Activated naive CD4-positive, alpha-beta T cell treated with anti-CD3 and anti-CD28 coated beads for 36 hours (primary cell): ENCODE data around the gene DMKN. TPM values are rescaled to one million over a fixed set of nuclear protein-coding genes. Genes with fewer than 3 reads are reported as not detected.

ENCODE experiments used
- CTCF ChIA-PET: fragments of 350-600 bp; sonication (Branson Sonifier 250); formaldehyde crosslinking; loops from one replicate; lab custom pipeline; 2021; ENCODE audit warnings: antibody characterized with exemption; lab: Charles Lee
- DNase-seq: peaks from one replicate; pipeline ENCODE4 v3.0.0-alpha.2; 2020
- H3K27ac Mint-ChIP-seq: one replicate; pipeline ENCODE4 v1.8.0; 2021; ENCODE audit warnings: mild to moderate bottlenecking, mixed read lengths
- H3K27me3 Mint-ChIP-seq: one replicate; pipeline ENCODE4 v1.8.0; 2021; ENCODE audit warnings: low read depth, mixed read lengths
- H3K36me3 Mint-ChIP-seq: one replicate; pipeline ENCODE4 v1.8.0; 2021; ENCODE audit warnings: low read depth, mixed read lengths
- H3K4me1 Mint-ChIP-seq: one replicate; pipeline ENCODE4 v1.8.0; 2021; ENCODE audit warnings: low read depth, mixed read lengths
- H3K4me3 Mint-ChIP-seq: one replicate; pipeline ENCODE4 v1.8.0; 2021; ENCODE audit warnings: mild to moderate bottlenecking, moderate library complexity, mixed read lengths
- H3K9me3 Mint-ChIP-seq: one replicate; pipeline ENCODE4 v1.8.0; 2021; ENCODE audit warnings: mixed read lengths
- intact Hi-C: fragments of 100-400 bp; cut with micrococcal nuclease; formaldehyde crosslinking; loops from one replicate; pipeline ENCODE4 v1.15.1; 2023
- total RNA-seq, 2 experiments: library from RNA; stranded (reverse); gene quantifications; one replicate each; pipeline ENCODE4 v1.2.3, GENCODE V29; 2021

DMKN gene
- total RNA-seq, 2 experiments from 2014 or later: 0.86 to 1.7 TPM

DNA sequence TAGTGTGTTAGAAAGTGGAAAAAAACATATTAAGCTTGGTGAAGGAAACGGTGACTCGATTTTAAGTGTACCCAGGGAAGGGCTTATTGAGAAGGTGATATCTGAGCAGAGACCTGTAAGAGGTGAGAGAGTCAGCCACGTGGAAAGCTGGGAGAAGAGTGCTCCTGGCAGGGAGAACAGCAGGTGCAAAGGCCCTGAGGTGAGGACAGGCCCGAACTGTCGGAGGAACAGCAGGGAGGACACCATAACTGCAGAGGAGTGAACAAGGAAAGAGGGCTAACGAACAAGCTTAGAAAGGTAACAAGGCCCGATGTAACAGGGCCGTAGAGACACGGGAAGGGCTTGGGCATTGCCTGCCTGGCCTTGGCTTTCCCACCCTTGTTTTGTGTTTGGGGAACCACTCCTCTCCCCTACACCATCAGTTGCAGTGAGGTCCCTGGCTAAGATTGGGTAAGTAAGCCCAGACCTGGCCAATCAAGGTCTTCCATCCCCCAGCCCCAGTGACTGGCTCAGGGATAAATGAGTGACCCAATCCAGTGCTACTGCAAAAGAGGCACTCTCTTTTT, 42.7 kb upstream of the DMKN start:
- CTCF ChIA-PET: interaction anchor here (0.6 to 2.0 kb wide), 6 partner anchors 8 to 202 kb away, joined by 3 to 8 read pairs (median 4); no protein-coding TSS in a partner anchor
- Mint-ChIP-seq H3K9me3 (no peaks in the 10 kb centered on the region), H3K27ac (no peak overlapping the region), H3K4me1 (peaks cover 12% of the 10 kb centered on the region), H3K36me3 (no peaks in the 10 kb centered on the region), H3K4me3 (no peak overlapping the region), H3K27me3 (peaks cover 21% of the 10 kb centered on the region)
- intact Hi-C loops: no loop called here
- DNase-seq: no peak

DNA sequence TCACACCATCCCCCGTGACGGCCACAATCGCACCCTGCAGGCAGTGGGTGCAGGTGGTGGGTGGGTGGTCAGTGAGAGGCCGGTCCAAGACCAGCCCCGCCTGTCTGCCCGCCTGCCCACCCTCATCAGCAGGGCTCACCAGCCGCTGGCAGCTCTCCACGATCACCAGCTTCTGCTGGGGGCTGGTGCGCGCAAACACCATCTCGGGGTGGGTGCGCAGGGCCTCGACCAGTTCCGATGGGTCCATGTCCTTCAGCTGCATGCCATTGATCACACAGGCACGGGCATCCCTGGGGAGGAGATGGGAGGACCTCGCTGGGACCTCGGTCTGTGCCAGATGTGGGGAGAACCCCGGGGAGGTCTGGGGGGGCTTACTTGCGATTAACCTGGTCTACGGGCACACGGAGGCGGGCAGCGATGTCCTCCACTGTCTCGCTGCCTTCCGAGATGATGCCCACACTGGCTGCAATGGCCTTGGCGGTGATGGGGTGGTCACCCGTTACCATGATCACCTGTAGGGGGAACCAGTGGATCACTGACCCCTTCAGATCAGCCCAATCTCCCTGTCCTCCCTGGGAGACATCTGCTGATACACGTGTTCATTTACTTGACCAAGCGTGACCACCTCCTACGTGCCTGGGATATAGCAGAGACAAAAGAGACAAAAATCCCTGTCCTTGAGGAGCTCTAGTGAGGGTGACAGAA, 42.0 kb upstream of the DMKN start:
- no peak overlapping the region for H3K27ac Mint-ChIP-seq
- no peak for DNase-seq
- intact Hi-C loops: no loop called here
- peaks cover 4% of the 10 kb centered on the region for H3K36me3 Mint-ChIP-seq
- H3K27me3 Mint-ChIP-seq: peaks cover 19% of the 10 kb centered on the region
- H3K4me3 Mint-ChIP-seq: no peak overlapping the region
- CTCF ChIA-PET: interaction anchor here (0.6 to 2.0 kb wide), 5 partner anchors 37 to 202 kb away, joined by 3 to 6 read pairs (median 3); no protein-coding TSS in a partner anchor
- H3K4me1 Mint-ChIP-seq: peaks cover 12% of the 10 kb centered on the region
- H3K9me3 Mint-ChIP-seq: no peaks in the 10 kb centered on the region

DNA sequence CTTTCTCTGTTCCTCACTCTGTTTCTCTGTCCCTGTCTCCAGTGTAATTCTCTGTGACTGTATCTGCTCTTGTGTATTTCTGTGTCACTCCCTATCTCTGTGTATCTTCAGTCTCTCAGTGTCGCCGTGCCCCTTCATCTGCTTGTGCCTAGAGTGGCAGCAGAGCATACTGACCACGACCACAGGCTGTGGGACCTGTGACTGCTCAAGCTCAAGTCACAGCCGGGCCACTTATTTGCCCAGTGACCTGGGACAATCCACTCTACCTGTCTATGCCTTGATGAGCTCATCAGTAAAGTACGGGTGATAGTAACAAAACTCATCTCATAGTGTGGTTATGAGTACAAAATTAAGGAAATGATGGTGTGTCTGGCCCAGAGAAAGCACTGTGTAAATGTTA, 40.6 kb upstream of the DMKN start:
- CTCF ChIA-PET: interaction anchor here (2.0 kb wide), 1 partner anchor 44 kb away, joined by 6 read pairs; no protein-coding TSS in a partner anchor
- H3K27me3 Mint-ChIP-seq: peaks cover 7% of the 10 kb centered on the region

DNA sequence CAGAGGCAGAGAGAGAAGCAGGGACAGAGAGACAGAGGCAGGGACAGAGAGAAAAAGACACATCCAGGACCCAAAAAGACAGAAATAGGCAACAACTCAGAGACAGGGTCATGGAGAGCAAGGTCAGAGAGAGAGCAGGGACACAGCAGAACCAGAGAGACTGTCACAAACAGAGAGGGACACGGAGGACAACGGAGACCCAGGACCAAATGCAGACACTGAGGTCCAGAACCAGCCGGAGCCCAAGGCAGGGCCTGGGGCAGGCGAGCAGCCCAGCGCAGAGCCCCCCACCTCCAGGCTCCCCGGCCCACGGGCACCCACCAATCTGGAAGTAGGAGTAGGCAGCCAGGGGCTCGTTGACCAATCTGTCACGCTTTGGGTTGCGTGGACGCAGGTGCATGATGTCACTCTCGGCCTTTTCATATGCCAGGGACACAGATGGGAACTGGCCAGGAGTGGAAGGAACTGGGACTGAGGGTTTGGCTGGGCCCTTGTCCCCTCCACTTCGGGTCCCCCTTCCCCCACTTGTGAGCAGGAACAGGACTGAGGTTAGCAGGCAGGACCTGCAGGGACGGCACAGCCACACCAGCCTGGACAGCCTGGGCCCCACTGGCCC, 40.0 kb upstream of the DMKN start:
- no peak overlapping the region for H3K27ac Mint-ChIP-seq
- CTCF ChIA-PET: no interaction called here
- peaks cover 4% of the 10 kb centered on the region for H3K27me3 Mint-ChIP-seq
- intact Hi-C loops: no loop called here
- H3K9me3 Mint-ChIP-seq: no peaks in the 10 kb centered on the region
- peaks cover 10% of the 10 kb centered on the region for H3K36me3 Mint-ChIP-seq
- no peak for DNase-seq
- peaks cover 12% of the 10 kb centered on the region for H3K4me1 Mint-ChIP-seq
- no peak overlapping the region for H3K4me3 Mint-ChIP-seq

More for the DNA sequence above, 40.6 kb upstream of the DMKN start:
- peaks cover 9% of the 10 kb centered on the region for H3K36me3 Mint-ChIP-seq
- no peaks in the 10 kb centered on the region for H3K9me3 Mint-ChIP-seq
- peaks cover 12% of the 10 kb centered on the region for H3K4me1 Mint-ChIP-seq
- H3K27ac Mint-ChIP-seq: no peak overlapping the region
- no peak overlapping the region for H3K4me3 Mint-ChIP-seq
- DNase-seq: no peak
- intact Hi-C loops: no loop called here

DNA sequence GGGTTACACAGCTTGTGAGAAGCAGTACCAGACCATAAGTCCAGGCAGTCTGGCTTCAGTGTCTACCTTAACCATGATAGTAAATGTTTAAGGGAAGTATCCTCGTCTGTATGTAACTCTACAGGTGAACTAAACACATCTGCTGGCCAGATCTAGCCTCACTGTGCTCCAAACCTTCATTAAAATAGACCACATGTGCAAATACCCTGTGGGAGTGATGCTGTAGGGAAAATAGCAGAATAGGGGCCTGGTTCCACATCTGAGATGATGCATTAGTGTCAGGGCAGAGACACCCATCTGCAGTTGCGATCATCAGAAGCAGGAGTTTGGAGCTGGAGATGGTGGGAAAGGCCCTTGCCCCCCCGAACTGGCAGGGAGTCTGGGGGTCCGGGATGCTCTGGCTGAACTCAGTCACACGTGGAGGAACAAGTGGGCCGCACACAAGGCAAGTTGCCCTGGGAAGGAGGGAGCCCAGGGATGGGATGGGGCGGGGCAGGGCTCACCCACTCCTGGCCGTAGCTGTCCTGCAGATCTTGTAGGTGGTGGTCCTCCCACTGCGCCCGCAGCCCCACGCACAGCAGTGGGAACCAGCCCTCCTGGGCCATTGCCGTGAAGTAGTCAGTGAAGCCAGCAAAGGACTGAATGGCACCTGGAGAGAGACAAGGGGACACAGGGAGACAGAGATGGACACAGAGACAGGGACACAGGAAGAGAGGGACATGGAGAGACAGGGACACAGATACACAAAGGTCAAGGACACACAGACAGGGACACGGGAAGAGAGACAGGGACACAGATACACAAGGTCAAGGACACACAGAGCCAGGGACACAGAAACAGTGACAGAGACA, 39.3 kb upstream of the DMKN start:
- Mint-ChIP-seq H3K9me3 (no peaks in the 10 kb centered on the region), H3K4me1 (peaks cover 12% of the 10 kb centered on the region), H3K36me3 (peaks cover 10% of the 10 kb centered on the region), H3K27ac (no peak overlapping the region), H3K4me3 (no peak overlapping the region), H3K27me3 (peaks cover 4% of the 10 kb centered on the region)
- intact Hi-C loops: no loop called here
- no peak for DNase-seq
- CTCF ChIA-PET: interaction anchor here (0.5 kb wide), 1 partner anchor 39 kb away, joined by 5 read pairs; no protein-coding TSS in a partner anchor

DNA sequence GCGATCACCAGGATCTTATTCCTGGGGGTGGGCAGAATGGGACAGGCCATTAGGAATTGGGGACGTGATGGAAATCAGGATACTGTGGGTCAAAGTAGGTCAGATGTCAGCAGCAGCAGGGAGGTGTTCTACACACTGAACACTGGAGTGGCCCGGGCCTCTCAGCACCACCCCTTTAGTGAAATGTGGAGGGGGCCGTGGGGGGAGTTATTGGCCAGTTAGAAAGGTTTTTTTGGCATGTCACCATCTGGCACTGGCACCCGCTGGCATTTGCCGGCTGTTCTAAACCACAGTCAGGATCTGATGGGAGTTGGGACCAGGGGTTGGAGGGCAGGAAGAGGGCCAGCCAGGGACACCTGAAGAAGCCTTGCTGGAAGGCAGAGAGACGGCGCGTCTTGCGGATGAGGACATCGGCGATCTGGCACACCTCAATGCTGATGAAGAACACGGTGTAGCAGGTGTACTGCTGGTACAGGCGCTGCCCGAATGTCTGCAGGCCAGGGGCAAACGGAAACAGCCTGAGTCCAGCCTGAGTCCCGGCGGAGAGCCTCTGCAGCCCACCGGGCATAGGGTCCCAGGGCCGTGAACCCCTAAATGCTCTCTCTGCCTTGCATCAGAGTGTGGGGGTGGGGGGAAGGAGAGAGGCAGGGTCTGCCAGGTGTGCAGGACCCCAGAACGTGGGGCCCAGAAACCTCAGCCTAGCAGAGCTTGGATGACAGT, 37.8 kb upstream of the DMKN start:
- Mint-ChIP-seq H3K27me3 (no peaks in the 10 kb centered on the region), H3K4me1 (peaks cover 22% of the 10 kb centered on the region), H3K9me3 (no peaks in the 10 kb centered on the region), H3K4me3 (no peak overlapping the region), H3K36me3 (peaks cover 15% of the 10 kb centered on the region), H3K27ac (no peak overlapping the region)
- CTCF ChIA-PET: no interaction called here
- no peak for DNase-seq
- intact Hi-C loops: no loop called here

DNA sequence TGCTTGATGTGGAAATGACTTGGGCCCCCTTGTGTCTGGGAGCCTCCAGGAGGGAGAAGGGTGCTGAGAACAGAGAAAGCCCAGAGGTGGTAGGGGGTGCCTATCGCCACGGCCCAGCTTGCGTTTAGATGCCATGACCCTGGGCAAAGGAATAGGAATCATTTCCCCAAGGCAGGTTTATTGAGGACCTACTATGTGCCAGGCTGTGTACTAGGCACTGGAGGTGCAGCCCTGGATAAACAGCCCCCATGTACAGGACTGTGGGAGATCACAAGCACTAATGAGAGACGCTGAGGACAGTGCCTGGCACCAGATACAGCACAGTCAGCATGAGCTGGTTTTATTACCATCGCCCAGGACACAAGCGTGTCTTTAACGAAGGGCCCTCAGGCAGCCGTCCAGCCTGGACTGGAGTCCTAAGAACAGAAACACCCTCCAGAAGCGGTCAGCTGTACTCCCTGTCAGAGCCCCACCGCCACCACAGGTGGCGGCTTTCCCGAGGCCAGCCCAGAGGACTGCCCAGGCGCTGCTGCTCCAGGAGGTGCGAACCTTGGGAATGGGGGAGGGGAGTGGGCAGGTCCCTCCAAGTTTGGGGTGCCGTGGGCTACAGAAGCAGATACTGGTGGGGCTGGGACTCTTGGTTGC, 36.6 kb upstream of the DMKN start:
- intact Hi-C loops: loop anchor here (1.0 to 5.0 kb wide), 6 partner anchors 42 to 352 kb away; partner anchors contain the start of genes ETV2, HCST and NFKBID
- Mint-ChIP-seq H3K27me3 (no peaks in the 10 kb centered on the region), H3K36me3 (peaks cover 16% of the 10 kb centered on the region), H3K4me1 (peaks cover 25% of the 10 kb centered on the region), H3K27ac (no peak overlapping the region), H3K9me3 (no peaks in the 10 kb centered on the region), H3K4me3 (no peak overlapping the region)
- no peak for DNase-seq
- CTCF ChIA-PET: interaction anchor here (1.3 to 3.0 kb wide), 4 partner anchors 13 to 98 kb away, joined by 3 to 26 read pairs (median 12); partner anchors contain the start of genes ATP4A and COX6B1

DNA sequence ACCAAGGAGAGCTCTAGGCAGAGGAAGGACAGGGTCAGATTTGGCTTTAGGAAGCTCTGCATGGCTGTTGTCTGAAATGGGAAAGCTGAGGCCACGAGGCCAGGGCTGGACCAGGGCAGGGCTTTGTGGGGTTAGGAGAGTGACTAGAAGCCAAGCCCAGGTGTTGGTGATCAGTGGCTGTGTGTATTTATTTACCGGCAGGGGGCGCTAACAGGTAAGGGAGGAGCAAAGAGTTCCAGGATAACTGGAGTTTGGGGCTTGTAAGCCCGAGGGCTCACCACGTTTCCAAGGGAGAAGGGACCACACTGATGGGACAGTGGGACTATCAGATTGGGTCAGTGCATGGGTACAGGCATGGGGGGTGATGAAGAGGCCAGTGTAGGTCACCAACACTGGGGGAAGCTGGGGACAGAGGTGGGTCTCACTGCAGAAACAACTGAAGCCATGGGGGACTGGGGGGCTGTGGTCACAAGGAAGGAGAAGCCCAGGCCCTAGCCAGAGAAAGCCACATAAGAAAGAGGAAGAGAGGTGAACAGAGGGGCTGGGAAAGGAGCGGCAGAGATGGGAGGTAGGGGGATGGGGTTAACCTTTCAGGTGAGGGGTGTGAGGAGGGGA, 35.8 kb upstream of the DMKN start:
- DNase-seq: peak; percentile 72
- Mint-ChIP-seq H3K9me3 (no peaks in the 10 kb centered on the region), H3K4me3 (no peak overlapping the region), H3K27ac (no peak overlapping the region), H3K4me1 (peaks cover 31% of the 10 kb centered on the region), H3K36me3 (peaks cover 20% of the 10 kb centered on the region), H3K27me3 (no peaks in the 10 kb centered on the region)
- CTCF ChIA-PET: interaction anchor here (0.6 to 3.0 kb wide), 16 partner anchors 8 to 425 kb away, joined by 3 to 26 read pairs (median 4); partner anchors contain the start of genes ATP4A, COX6B1, HAUS5 and HSPB6
- intact Hi-C loops: loop anchor here (1.0 to 5.0 kb wide), 6 partner anchors 43 to 353 kb away; partner anchors contain the start of genes ETV2, HCST and NFKBID

DNA sequence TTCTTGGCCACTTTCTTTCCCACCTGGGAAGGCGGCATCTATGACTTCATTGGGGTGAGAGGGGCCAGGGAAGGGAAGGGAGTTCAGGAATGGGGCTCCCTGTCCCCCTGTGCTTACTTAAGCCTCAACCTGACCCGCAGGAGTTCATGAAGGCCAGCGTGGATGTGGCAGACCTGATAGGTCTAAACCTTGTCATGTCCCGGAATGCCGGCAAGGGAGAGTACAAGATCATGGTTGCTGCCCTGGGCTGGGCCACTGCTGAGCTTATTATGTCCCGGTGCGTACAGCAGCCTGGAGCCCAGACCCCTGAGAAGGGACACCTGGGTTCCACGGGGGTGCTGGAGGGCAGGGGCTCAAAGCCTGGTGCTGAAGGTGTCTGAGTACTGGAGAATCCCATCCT, 33.1 kb upstream of the DMKN start:
- Mint-ChIP-seq H3K4me1 (peaks cover 38% of the 10 kb centered on the region), H3K9me3 (no peaks in the 10 kb centered on the region), H3K36me3 (peaks cover 20% of the 10 kb centered on the region), H3K27me3 (no peaks in the 10 kb centered on the region), H3K4me3 (peak overlapping the region; percentile 87), H3K27ac (peak overlapping the region; percentile 90)
- intact Hi-C loops: loop anchor here (1.0 to 5.0 kb wide), 7 partner anchors 36 to 356 kb away; partner anchors contain the start of genes ETV2, FFAR1, HCST and NFKBID
- no peak for DNase-seq
- CTCF ChIA-PET: interaction anchor here (0.5 kb wide), 1 partner anchor 44 kb away, joined by 4 read pairs; no protein-coding TSS in a partner anchor

DNA sequence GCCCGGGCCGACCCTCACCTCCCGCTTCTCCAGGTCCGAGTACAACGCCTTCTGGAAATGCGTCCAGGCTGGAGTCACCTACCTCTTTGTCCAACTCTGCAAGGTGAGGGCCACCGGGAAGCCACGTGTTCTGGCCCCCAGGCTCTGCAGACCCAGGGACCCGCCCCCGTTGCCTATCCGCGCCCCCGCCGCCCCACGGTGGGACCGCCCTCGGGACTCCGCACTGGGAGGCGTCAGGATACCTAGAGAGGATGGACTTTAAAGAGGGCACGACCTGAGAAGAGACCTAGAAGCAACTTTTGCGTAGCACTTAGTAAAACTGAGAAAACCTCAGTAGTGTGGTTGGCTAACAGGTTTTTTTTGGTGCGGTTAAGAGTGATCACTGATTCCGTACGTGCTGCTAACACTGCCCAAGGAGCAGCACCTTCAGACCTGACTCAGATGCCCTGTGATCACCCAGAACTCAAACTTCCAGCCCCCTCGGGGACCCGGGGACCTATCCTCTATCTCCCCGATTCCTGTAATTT, 32.5 kb upstream of the DMKN start:
- CTCF ChIA-PET: interaction anchor here (0.5 kb wide), 1 partner anchor 45 kb away, joined by 4 read pairs; no protein-coding TSS in a partner anchor
- Mint-ChIP-seq H3K4me3 (peak overlapping the region; percentile 87), H3K27me3 (no peaks in the 10 kb centered on the region), H3K27ac (peak overlapping the region; percentile 90), H3K4me1 (peaks cover 38% of the 10 kb centered on the region), H3K9me3 (no peaks in the 10 kb centered on the region), H3K36me3 (peaks cover 20% of the 10 kb centered on the region)
- peak; percentile 76 for DNase-seq
- intact Hi-C loops: loop anchor here (1.0 to 5.0 kb wide), 9 partner anchors 36 to 356 kb away; partner anchors contain the start of genes ETV2, FFAR1, HAUS5 and HCST
